IPS DF 19.7 (cell line): ENCODE results near the gene TRAF3.
"Not testable (repeated sequence)": the region's sequence is repeated elsewhere in the genome, so short reads cannot be mapped to it uniquely, and the experiment has no call there.

Experiments
- DNase-seq: peaks from one replicate; pipeline ENCODE4 v3.0.0-alpha.2; 2013; ENCODE audit warnings: low read depth, low spot score

TRAF3 gene

GRCh38 chr14:102751088-102751487 lies 26.2 kb upstream of the TRAF3 start:
- DNase-seq: no peak

GRCh38 chr14:102752239-102752847 lies 24.9 kb upstream of the TRAF3 start:
- no peak for DNase-seq

GRCh38 chr14:102754370-102755262 lies 22.6 kb upstream of the TRAF3 start:
- DNase-seq: no peak

GRCh38 chr14:102757646-102758045 lies 19.6 kb upstream of the TRAF3 start:
- no peak for DNase-seq

- no peak for DNase-seq
These were observed 19.2 kb upstream of the TRAF3 start for GRCh38 chr14:102758087-102758486.

- no peak for DNase-seq
These were observed 17.6 kb upstream of the TRAF3 start for GRCh38 chr14:102759456-102760187.

GRCh38 chr14:102760496-102761193 lies 16.6 kb upstream of the TRAF3 start:
- DNase-seq: no peak

- DNase-seq: no peak
These were observed 16.0 kb upstream of the TRAF3 start for GRCh38 chr14:102761206-102761605.

GRCh38 chr14:102764220-102764671 lies 13.0 kb upstream of the TRAF3 start:
- no peak for DNase-seq

- not testable (repeated sequence) for DNase-seq
These were observed 11.5 kb upstream of the TRAF3 start for GRCh38 chr14:102765770-102766169.

- DNase-seq: no peak
These were observed 8.8 kb upstream of the TRAF3 start for GRCh38 chr14:102768223-102769048.

- no peak for DNase-seq
These were observed 8.3 kb upstream of the TRAF3 start for GRCh38 chr14:102769049-102769327.

GRCh38 chr14:102770147-102771123 lies 6.8 kb upstream of the TRAF3 start:
- no peak for DNase-seq

GRCh38 chr14:102771144-102771543 lies 6.1 kb upstream of the TRAF3 start:
- no peak for DNase-seq

GRCh38 chr14:102772781-102773570 lies 4.3 kb upstream of the TRAF3 start:
- no peak for DNase-seq

GRCh38 chr14:102774391-102775153 lies 2.7 kb upstream of the TRAF3 start:
- DNase-seq: no peak

- no peak for DNase-seq
These were observed 1.1 kb upstream of the TRAF3 start for GRCh38 chr14:102775855-102776760.
